Endometrial microvascular endothelial cells (primary cell): Measurements from ENCODE around the gene RAB13. TPM values are rescaled to one million over a fixed set of nuclear protein-coding genes. Genes with fewer than 3 reads are reported as not detected.
"Not testable (repeated sequence)": the region's sequence is repeated elsewhere in the genome, so short reads cannot be mapped to it uniquely, and the experiment has no call there.

Experiments used
- in situ Hi-C: cut with HindIII; loops from 2 replicates; pipeline ENCODE4 v1.10.0; 2017; ENCODE audit warnings: low sequenced_read_pairs, low pct_unique_long_range_greater_than_20kb; ENCODE audit errors: inconsistent ontology term
- total RNA-seq: library from RNA; depleted of rRNA; stranded (reverse); fragments of >200 nt; gene quantifications from one replicate; pipeline ENCODE4 v1.2.3, GENCODE V29; 2015; ENCODE audit errors: inconsistent ontology term

Gene RAB13
- total RNA-seq: 39.7 TPM

- in situ Hi-C loops: no loop called here
Measured at GRCh38 chr1:153985941-153986761, at the start of gene RAB13. TSS of gene RAB13 (minus strand) at chr1:153986339. CDS start at chr1:153986236, 103 bp downstream.

GRCh38 chr1:154033697-154034096 is 47.6 kb upstream of the RAB13 start:
- in situ Hi-C loops: not testable (repeated sequence)

GRCh38 chr1:154019940-154020339 is 33.8 kb upstream of the RAB13 start:
- in situ Hi-C loops: no loop called here

- in situ Hi-C loops: no loop called here
Measured at GRCh38 chr1:154019269-154019668, 33.1 kb upstream of the RAB13 start.

GRCh38 chr1:154014154-154014907 is 28.2 kb upstream of the RAB13 start:
- in situ Hi-C loops: no loop called here

DNA sequence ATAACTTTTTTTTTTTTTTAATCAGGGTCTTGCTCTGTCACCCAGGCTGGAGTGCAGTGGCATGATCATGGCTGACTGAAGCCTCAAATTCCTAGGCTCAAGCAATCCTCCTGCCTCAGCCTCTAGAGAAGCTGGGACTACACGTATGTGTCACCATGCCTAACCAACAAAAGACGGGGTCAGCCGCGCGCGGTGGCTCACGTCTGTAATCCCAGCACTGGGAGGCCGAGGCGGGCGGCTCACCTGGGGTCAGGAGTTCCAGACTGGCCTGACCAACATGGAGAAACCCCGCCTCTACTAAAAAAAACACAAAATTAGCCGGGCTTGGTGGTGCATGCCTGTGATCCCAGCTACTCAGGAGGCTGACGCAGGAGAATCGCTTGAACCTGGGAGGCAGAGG is 26.4 kb upstream of the RAB13 start:
- in situ Hi-C loops: not testable (repeated sequence)

- in situ Hi-C loops: no loop called here
Measured at GRCh38 chr1:154012129-154012528, 26.0 kb upstream of the RAB13 start.

DNA sequence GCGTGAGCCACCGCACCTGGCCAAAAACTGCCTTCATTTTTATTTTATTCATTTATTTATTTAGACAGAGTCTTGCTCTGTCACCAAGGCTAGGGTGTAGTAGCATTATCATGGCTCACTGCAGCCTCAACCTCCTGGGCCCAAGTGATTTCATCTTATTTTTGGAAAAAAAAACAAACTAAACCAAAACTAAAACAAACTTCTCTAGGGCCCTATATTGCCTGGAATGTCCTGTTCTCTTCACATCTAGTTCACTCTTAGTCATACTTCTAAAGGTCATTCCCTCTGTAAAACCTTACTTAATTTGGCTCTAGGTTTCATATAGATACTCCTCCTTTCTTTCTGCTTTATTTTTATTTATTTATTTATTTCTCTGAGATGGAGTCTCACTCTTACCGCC is 20.0 kb upstream of the RAB13 start:
- in situ Hi-C loops: no loop called here

- in situ Hi-C loops: no loop called here
Measured at GRCh38 chr1:154000420-154000819, 14.3 kb upstream of the RAB13 start.

DNA sequence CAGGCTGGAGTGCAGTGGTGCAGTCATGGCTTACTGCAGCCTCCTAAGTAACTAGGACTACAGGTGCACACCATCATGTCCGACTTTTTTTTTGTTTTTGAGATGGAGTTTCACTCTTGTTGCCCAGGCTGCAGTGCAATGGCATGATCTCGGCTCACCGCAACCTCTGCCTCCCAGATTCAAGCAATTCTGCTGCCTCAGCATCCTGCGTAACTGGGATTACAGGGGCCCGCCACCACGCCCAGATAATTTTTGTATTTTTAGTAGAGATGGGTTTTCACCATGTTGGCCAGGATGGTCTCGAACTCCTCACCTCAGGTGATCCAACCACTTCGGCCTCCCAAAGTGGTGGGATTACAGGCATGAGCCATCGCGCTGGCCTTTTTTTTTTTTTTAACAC is 10.7 kb upstream of the RAB13 start:
- in situ Hi-C loops: not testable (repeated sequence)

GRCh38 chr1:153995640-153996039 is 9.5 kb upstream of the RAB13 start:
- in situ Hi-C loops: no loop called here

GRCh38 chr1:153995202-153995601 is 9.1 kb upstream of the RAB13 start:
- in situ Hi-C loops: no loop called here

DNA sequence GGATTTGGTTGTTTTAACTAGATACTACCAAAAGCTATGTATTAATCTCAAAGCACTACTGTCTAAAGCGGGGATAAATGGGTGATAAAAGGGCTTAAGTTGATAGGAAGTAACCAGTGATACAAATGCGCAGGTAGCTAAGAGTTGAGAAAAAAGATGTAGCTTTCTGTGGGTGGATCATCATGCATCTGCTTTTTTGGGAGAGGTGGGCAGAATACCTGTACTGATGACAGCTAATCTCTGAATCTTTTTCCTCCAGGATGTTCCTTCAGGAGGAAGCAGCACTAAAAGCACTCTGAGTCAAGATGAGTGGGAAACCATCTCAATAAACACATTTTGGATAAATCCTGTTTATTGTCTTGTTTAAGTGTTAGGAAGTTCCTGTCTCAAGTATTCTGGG is 5.7 kb upstream of the RAB13 start:
- in situ Hi-C loops: no loop called here

DNA sequence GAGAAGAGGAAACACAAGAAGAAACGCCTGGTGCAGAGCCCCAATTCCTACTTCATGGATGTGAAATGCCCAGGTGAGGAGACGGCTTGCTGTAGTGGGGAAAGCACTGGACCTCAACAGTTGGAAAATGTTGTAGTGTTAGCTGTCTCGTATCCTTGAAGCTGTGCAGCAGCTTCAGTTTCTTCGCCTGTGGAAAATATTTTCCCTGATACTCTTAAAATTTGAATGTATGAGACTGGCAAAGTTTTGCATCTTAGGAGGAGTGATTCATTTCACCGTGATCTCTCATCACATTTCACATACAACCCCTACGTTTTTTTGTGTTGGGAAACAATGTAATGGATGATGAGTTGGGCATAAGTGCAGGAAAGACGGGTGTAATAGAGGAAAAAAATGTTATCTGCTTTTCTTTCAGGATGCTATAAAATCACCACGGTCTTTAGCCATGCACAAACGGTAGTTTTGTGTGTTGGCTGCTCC is 5.1 kb upstream of the RAB13 start:
- in situ Hi-C loops: no loop called here

DNA sequence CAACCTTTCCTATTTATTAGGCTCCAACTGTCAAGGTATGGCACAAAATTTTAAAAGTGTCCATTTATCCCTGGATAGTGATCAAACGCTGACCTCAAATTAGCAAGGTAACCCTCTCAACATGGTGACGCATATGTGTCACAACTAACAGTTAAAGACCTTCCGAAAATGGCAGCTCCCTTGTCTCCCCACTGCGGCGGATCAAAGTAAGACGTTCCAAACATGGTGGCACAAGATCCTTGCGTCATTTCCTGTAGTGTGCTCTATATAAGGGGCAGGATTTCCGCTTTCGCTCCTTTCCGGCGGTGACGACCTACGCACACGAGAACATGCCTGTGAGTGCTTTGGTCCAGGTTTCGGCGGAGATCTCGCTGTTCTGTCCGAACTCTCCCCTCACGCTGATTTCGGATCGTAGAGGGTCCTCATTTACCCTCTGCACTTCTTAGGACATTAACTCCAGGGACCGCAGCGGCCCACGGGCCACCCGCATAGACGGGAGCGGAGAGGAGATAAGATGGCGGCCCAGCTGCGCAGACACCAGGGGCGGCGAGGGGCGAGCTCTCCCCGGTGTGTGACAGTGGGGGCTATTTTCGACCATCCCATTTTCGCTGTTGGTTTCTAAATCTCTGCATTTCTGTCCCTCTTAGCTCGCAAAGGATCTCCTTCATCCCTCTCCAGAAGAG is 4.5 kb upstream of the RAB13 start, which contains the start of gene RPS27:
TSS of gene RPS27 (plus strand) at position 295 of the 683 bp plus-strand sequence. CDS start at position 330, 35 bp downstream.
- in situ Hi-C loops: no loop called here

GRCh38 chr1:153987621-153988020 is 1.5 kb upstream of the RAB13 start:
- in situ Hi-C loops: no loop called here

- in situ Hi-C loops: no loop called here
Measured at GRCh38 chr1:153985341-153985912, 712 bp downstream of the RAB13 start.

DNA sequence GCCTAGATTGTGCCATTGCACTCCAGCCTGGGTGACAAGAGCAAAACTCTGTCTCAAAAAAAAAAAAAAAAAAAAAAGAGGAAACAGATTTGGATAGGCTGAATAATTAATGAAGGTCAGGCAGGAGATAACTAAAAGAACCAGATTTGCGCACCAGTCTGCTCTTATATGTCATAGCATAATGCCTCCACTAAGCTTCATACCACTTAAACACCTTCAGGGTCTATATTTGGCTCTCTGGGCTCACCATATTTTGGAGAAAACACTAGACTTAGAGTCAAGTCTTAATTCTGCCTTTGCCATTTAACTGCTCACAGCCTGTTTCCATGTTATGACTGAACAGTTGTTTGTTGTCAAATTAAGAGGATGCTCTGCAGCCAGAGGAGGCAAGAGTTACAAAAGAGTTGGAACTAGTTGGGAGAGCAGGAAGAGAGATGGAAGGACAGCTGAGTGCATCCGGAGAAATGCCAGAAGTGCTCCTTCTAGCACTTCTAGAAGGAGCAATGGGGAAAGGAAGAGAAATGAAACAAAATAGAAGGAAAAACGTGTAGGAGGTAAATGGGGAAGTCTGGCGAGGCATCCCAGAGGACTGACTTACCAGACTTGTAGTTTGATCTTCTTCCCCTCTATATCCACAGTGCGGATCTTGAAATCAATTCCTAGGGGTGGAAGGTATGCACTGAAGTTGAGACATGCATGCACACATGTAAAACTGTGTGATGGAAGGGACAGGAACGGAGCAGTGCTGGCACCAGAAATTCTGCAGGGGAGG is 1.8 kb downstream of the RAB13 start:
- in situ Hi-C loops: no loop called here
